HepG2 (cell line): ENCODE measurements around the gene EHD1. TPM values are rescaled to one million over a fixed set of nuclear protein-coding genes. Genes with fewer than 3 reads are reported as not detected.

Experiments used
- BCLAF1 ChIP-seq: fragments of 450-650 bp; IDR thresholded peaks from 2 replicates; pipeline ENCODE4 v1.6.1; 2017; ENCODE audit warnings: mild to moderate bottlenecking
- CBX5 ChIP-seq: sonication (generic); formaldehyde crosslinking; IDR thresholded peaks from 2 replicates; pipeline ENCODE4 v1.4.0; 2020; ENCODE audit warnings: missing genetic modification reagents, borderline replicate concordance
- ERF ChIP-seq: IDR thresholded peaks from 2 replicates; pipeline ENCODE4 v1.6.1; 2018; ENCODE audit warnings: missing biosample characterization, missing genetic modification reagents
- LRRFIP1 ChIP-seq: sonication (generic); formaldehyde crosslinking; conservative IDR thresholded peaks from 2 replicates; pipeline ENCODE4 v1.4.0; 2020; ENCODE audit warnings: missing genetic modification reagents
- MEF2D ChIP-seq: sonication (generic); formaldehyde crosslinking; IDR thresholded peaks from 2 replicates; pipeline ENCODE4 v1.5.1; 2020; ENCODE audit warnings: mild to moderate bottlenecking, missing genetic modification reagents
- MIXL1 ChIP-seq: IDR thresholded peaks from 2 replicates; pipeline ENCODE4 v1.6.1; 2016
- MYC ChIP-seq: sonication (generic); formaldehyde crosslinking; IDR thresholded peaks from 2 replicates; pipeline ENCODE4 v1.9.0; 2021; ENCODE audit warnings: missing genetic modification reagents, borderline replicate concordance
- NAIF1 ChIP-seq: sonication (generic); formaldehyde crosslinking; IDR thresholded peaks from 2 replicates; pipeline ENCODE4 v1.5.0; 2020; ENCODE audit warnings: mild to moderate bottlenecking, missing genetic modification reagents, borderline replicate concordance
- TBL1XR1 ChIP-seq: fragments of 150-350 bp; IDR thresholded peaks from 2 replicates; pipeline ENCODE4 v1.6.1; 2014; ENCODE audit warnings: borderline replicate concordance, low read length; ENCODE audit not compliant: partially characterized antibody
- XRCC5 ChIP-seq: fragments of 200-400 bp; formaldehyde crosslinking; optimal IDR thresholded peaks from 2 replicates; pipeline ENCODE3; 2017; ENCODE audit warnings: mild to moderate bottlenecking, low read length
- ZBTB2 ChIP-seq: sonication (generic); formaldehyde crosslinking; IDR thresholded peaks from 2 replicates; pipeline ENCODE4 v1.8.0; 2022; ENCODE audit warnings: low read depth, missing genetic modification reagents
- ZFY ChIP-seq: sonication (generic); formaldehyde crosslinking; IDR thresholded peaks from 2 replicates; pipeline ENCODE4 v1.4.0; 2020; ENCODE audit warnings: missing genetic modification reagents
- ZMYM4 ChIP-seq: sonication (generic); formaldehyde crosslinking; IDR thresholded peaks from 2 replicates; pipeline ENCODE4 v1.8.1; 2023; ENCODE audit warnings: mild to moderate bottlenecking, missing genetic modification reagents
- ZNF333 ChIP-seq: sonication (generic); formaldehyde crosslinking; IDR thresholded peaks from 2 replicates; pipeline ENCODE4 v1.4.0; 2020; ENCODE audit warnings: mild to moderate bottlenecking, missing genetic modification reagents, borderline replicate concordance
- ZNF530 ChIP-seq: sonication (generic); formaldehyde crosslinking; IDR thresholded peaks from 2 replicates; pipeline ENCODE4 v1.5.0; 2020; ENCODE audit warnings: low read depth, mild to moderate bottlenecking, missing genetic modification reagents
- ZNF703 ChIP-seq: sonication (generic); formaldehyde crosslinking; IDR thresholded peaks from 2 replicates; pipeline ENCODE4 v1.5.1; 2020; ENCODE audit warnings: missing genetic modification reagents, mild to moderate bottlenecking, moderate library complexity, borderline replicate concordance
- ZNF740 ChIP-seq: sonication (generic); formaldehyde crosslinking; IDR thresholded peaks from 2 replicates; pipeline ENCODE4 v1.4.0; 2020; ENCODE audit warnings: missing genetic modification reagents
- ZNF788 ChIP-seq: sonication (generic); formaldehyde crosslinking; IDR thresholded peaks from 2 replicates; pipeline ENCODE4 v1.5.0; 2020; ENCODE audit warnings: mild to moderate bottlenecking, missing genetic modification reagents, borderline replicate concordance
- ZSCAN21 ChIP-seq: sonication (generic); formaldehyde crosslinking; IDR thresholded peaks from 2 replicates; pipeline ENCODE4 v1.8.0; 2022; ENCODE audit warnings: mild to moderate bottlenecking, missing genetic modification reagents, moderate library complexity, borderline replicate concordance
- polyA plus RNA-seq, 8 experiments: library from polyadenylated mRNA; depleted of rRNA in 3 of 8; stranded (reverse) in 7 of 8; unstranded in 1 of 8; fragments of >200 nt; fragmentation: Illumina TruSeq in 4 of 8; extraction: Trizol in 4 of 8; gene quantifications; 2 replicates each; pipeline versions ENCODE4 v1.2.1 to v1.2.3, GENCODE V29; 2011 to 2016; ENCODE audit warnings: low read depth in 4 of 8, missing spikeins in 1 of 8, mixed read lengths in 1 of 8; ENCODE audit not compliant: insufficient read depth in 1 of 8
- total RNA-seq, 5 experiments: library from RNA; depleted of rRNA; stranded (reverse); fragments of >200 nt; fragmentation: Illumina TruSeq; extraction: Trizol; gene quantifications; 2 replicates each; pipeline ENCODE4 v1.2.3, GENCODE V29; 2016; ENCODE audit warnings: low read depth in 1 of 5
- TF ChIP-seq, protein P1 (sequence below): IDR thresholded peaks from 2 replicates; pipeline ENCODE4 v1.6.1; 2016; ENCODE audit warnings: low read depth

EHD1 gene
- total and polyA plus RNA-seq, 2 of the 13 experiments (the other 11 are each of a cell fraction or from before 2014, with no cell fraction given) = 23.6 to 26.6 TPM

GRCh38 chr11:64885367-64886286 lies 7.2 kb upstream of the EHD1 start (continued):
- no peak for TF ChIP-seq ZBTB2 (CRISPR knock-in tag)
- TF ChIP-seq ZNF530 (CRISPR knock-in tag) = no peak
- TF ChIP-seq MIXL1 (CRISPR knock-in tag) = 0 out of 2 replicates have a peak, but pooled peaks have one; percentile 24
- TF ChIP-seq, protein P1, sequence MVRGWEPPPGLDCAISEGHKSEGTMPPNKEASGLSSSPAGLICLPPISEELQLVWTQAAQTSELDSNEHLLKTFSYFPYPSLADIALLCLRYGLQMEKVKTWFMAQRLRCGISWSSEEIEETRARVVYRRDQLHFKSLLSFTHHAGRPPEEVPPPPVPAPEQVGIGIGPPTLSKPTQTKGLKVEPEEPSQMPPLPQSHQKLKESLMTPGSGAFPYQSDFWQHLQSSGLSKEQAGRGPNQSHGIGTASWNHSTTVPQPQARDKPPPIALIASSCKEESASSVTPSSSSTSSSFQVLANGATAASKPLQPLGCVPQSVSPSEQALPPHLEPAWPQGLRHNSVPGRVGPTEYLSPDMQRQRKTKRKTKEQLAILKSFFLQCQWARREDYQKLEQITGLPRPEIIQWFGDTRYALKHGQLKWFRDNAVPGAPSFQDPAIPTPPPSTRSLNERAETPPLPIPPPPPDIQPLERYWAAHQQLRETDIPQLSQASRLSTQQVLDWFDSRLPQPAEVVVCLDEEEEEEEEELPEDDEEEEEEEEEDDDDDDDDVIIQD (CRISPR knock-in tag) = no peak
- TF ChIP-seq NAIF1 = peak; percentile 56; the same call in 1 of the 2 replicates
- no peak for TF ChIP-seq ZFY (CRISPR knock-in tag)
- no peak for TF ChIP-seq ZMYM4 (CRISPR knock-in tag)
- no peak for TF ChIP-seq BCLAF1
- TF ChIP-seq XRCC5 = no peak
- no peak for TF ChIP-seq LRRFIP1 (CRISPR knock-in tag)
- peak; percentile 21; the same call in 1 of the 2 replicates for TF ChIP-seq ERF (CRISPR knock-in tag)
- TF ChIP-seq MYC (CRISPR knock-in tag) = peak; percentile 63; the same call in 1 of the 2 replicates
- no peak for TF ChIP-seq ZNF740
- no peak for TF ChIP-seq ZNF333
- TF ChIP-seq ZNF788 (CRISPR knock-in tag) = no peak
- TF ChIP-seq CBX5 (CRISPR knock-in tag) = peak; percentile 56; the same call in 1 of the 2 replicates
- TF ChIP-seq TBL1XR1 = peak; percentile 7
- no peak for TF ChIP-seq MEF2D (CRISPR knock-in tag)
- TF ChIP-seq ZSCAN21 = no peak
- no peak for TF ChIP-seq ZNF703 (CRISPR knock-in tag)
